Esophagus mucosa (tissue), 1 donor: Measurements from ENCODE around the gene ACTR3C. TPM values are rescaled to one million over a fixed set of nuclear protein-coding genes. Genes with fewer than 3 reads are reported as not detected.
A peak's percentile ranks its signal among the peaks of the same experiment; 100 is the strongest.

Source experiments
- ATAC-seq: fragments of 200-7000 bp; cut with Tn5 transposase; one replicate; pipeline ENCODE4 v1.9.1; 2020
- total RNA-seq: library from RNA; stranded (reverse); gene quantifications from one replicate; pipeline ENCODE4 v1.2.4, GENCODE V29; 2023
- donor health status: DM: yes; HTN: yes; CAD: no.

Gene ACTR3C
- total RNA-seq, 1 donor from 2014 or later, result 6.1 TPM

DNA sequence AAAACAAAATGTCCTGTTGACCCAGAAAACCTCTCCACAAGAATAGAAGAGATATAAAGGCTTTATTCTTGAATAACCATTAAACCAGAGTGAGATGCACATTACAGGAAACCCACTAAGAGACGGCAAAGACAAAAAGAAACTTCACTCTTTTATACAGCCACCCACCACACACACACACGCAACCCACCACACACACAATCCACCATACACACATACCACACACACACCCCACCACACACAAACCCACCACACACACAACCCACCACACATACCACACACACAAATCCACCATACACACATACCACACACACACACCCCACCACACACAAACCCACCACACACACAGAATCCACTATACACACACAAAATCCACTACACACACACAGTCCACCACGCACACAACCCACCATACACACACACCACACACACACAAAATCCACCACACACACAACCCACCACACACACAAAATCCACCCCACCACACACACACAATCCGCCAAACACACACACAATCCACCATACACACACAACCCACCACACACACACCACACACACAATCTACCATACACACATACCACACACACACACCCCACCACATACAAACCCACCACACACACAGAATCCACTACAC lies 35.8 kb upstream of the ACTR3C start:
- ATAC-seq, result no peak

DNA sequence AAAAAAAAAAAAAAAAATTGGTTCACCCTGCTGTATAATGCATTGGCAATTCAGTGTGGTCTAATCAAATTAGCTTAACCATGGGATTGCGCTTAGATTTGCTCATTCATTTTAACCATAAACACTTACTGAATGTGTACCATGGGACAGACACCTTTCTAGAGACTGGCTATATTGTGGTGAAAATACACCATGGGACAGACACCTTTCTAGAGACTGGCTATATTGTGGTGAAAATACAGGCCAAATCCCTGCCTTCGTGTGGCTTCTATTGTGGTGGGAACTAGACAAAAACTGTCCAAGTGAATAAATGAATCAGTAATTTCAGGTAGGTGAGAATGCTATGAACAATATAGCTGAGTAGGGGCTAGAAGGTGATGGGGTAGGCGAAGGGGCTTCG lies 35.1 kb upstream of the ACTR3C start:
- ATAC-seq, result no peak

DNA sequence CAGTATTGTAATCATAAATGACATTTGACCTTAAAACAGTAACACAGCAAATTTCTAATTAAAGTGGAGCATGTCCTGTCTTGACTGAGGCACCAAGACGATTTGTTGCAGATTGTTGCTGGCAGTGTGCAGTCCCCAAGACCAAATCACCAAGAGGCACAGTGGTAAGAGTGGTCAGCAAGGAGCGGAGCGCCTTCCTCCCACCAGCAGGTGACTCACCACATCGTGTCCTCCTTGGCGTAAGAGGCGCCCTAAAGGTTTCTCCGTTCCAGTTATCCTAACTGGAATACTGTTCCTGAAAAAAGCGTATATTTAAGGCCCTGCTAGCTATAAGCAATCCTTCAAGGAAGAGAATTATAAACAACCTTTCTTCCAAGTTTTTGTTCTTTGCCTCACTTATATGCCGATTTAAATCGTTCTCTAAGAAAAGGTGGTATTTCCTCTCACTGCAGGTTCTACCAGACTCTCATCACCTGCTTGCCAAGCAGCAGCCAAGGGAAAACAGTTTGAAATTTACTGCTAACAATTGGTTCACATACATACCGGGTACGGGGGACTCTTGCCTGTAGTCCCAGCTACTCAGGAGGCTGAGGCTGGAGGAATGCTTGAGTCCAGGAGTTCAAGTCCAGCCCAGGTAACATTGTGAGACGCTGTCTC lies 34.6 kb upstream of the ACTR3C start:
- ATAC-seq, result no peak

DNA sequence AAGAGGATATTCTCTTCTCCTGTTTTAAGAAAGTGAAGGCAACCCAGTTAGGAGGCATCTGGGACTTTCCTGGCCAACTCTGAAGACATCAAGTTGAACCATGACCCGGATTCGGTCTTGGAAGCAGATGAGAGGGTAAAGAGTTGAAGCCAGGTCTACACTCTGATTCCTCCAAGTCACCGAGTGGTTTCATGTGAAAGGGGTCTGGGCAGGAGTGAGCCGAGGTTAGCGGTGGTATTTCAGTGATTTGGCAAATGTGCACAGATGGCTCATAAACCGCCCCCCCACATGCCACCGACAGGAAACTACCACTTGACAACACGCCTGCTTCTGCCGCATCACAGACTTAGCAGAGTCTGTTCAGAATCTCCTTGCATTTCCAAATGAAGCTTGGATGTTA lies 33.9 kb upstream of the ACTR3C start:
- no peak for ATAC-seq

DNA sequence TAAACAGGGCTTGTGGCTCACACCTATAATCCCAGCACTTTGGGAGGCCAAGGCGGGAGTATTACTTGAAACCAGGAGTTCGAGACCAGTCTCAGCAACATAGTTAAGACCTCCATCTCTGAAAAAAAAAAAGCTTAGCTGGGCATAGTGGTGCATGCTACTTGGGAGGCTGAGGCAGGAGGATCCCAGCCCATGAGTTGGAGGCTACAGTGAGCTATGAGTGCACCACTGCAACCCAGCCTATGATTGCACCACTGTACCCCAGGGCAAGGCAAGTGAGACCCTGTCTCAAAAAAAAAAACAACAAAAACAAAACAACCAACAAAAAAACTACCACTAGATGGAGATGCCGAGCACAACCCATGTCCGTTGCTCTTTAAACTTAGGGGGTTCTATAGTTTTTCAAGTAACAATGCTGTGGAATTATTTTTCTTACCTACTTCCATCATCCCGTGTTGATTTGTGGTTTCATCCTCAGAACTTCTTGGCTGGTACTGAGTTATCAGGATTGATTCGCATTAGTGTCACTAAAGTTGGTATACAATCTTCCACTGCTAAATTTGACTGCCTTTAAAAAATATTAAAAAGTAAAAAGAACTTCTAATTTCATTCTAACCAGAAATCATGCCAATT lies 33.0 kb upstream of the ACTR3C start:
- no peak for ATAC-seq

DNA sequence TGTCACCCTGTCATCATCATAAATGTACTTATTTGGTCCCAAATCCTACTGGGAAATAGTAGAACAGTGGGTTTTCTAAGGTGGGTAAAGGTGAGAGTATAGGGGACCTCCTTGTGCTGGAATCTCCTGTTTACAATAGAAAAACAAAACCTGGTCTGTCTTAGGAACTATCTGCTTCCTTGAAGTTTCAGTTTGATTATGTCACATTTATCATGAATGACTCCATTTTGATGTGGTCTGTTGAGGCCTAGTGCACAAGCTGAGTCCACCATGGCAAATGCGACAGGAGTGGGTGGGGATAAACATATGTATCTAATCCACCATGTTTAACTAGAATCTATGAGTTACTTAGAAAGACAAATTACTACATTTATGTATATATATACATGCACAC lies 32.3 kb upstream of the ACTR3C start:
- ATAC-seq, result no peak

DNA sequence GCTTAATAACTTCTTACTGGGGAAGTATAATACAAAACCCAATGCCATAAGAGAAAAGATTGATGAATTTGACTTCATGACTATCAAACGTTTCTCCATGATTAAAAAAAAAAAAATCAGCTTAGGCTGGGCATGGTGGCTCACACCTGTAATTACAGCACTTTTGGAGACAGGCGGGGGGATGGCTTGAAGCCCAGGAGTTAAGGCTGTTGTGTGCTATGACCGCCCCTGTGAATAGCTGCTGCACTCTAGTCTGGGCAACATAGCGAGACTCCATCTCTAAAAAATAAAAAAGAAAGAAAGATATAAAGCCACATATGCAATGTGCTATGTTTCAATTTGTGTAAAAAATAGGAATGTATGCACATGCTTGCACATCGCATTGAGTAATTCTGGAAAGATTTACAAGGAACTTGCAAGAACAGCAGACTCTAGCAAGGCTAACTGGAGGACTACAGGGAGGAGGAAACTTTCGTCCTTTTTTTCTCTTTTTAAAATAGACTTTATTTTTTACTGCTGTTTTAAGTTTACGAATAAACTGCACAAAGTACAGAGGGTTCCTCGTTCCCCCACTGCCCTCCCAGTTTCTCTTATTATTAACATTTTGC lies 28.3 kb upstream of the ACTR3C start:
- no peak for ATAC-seq

DNA sequence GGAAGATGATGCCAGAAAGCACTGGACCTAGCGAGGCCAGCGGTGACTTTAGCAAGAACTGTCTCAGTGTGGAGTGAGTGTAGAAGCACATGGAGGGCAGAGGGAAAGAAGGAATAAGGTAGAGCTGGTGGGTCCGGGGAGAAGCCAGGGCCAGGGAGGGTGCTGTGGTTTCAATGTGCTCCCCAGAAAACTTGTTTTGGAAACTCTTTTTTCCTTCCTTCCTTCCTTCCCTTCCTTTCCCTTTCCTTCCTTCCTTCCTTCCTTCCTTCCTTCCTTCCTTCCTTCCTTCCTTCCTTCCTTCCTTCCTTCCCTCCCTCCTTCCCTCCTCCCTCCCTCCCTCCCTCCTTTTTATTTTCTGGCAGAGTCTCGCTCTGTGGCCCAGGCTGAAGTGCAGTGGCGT lies 23.6 kb upstream of the ACTR3C start:
- ATAC-seq, result no peak

DNA sequence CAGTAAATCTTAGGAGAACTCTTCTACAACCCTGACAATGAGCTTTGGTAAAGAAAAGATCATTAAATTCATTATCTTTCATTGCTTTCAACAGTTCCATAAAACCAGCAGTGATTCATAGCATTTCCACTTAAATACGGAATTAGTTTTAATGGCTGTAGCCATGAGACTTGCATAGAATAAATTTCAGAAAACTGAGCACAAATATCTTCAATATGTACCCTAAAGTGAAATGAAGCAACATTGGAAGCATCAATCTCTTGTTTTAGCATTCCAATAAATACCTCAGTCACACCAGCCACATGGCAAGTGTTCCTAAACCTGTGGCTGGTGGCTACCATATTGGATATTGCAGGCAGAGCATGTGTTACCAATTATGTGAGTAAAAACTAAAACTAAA lies 21.7 kb upstream of the ACTR3C start:
- no peak for ATAC-seq

DNA sequence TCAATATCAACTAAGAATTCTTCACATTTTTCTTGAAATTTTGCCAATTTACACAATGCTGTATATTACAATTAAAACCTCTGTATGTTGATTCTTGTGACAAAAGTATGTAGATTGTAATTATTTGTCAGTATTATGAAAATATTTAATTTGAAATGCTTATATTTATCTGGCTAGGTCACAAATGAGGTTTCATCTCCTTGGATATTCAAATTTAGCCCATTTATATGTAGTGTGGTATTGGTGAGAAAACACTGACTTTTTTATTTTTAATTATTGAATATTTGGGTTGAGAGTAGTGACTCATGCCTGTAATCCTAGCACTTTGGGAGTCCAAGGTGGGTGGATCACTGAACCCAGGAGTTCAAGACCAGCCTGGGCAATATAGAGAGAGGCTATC lies 21.0 kb upstream of the ACTR3C start:
- no peak for ATAC-seq

DNA sequence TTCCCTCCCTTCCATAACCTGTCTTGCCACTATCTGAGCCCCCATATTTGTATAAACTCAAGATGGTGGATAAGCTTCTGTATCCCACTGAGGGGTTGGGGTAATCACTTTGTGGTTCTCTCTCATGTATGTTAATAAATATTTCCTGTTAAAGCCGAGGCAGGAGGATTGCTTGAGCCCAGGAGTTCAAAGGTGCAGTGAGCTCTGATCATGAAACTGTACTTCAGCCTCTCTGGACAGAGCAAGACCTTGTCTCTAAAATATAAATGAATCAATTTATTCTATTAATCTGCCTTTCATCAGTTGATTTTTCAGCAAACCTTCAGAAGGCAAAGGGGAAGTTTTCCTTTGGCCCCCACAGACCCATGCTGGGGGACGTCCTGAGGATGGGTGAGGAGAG lies 19.9 kb upstream of the ACTR3C start:
- no peak for ATAC-seq

DNA sequence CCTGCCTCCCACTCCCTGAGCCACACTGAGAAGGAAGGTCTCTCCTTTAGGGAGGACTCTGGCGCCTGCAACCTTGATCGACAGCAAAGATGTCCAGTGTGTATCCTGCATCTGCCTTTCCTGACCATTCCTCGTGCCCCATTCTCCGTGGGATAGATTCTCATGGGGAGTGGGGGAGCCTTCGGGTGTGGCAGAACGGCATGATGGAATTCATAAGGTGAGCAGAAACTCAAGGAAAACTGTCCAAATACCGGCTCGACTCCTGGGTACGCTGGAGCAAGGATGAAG lies 18.7 kb upstream of the ACTR3C start:
- ATAC-seq, result no peak

DNA sequence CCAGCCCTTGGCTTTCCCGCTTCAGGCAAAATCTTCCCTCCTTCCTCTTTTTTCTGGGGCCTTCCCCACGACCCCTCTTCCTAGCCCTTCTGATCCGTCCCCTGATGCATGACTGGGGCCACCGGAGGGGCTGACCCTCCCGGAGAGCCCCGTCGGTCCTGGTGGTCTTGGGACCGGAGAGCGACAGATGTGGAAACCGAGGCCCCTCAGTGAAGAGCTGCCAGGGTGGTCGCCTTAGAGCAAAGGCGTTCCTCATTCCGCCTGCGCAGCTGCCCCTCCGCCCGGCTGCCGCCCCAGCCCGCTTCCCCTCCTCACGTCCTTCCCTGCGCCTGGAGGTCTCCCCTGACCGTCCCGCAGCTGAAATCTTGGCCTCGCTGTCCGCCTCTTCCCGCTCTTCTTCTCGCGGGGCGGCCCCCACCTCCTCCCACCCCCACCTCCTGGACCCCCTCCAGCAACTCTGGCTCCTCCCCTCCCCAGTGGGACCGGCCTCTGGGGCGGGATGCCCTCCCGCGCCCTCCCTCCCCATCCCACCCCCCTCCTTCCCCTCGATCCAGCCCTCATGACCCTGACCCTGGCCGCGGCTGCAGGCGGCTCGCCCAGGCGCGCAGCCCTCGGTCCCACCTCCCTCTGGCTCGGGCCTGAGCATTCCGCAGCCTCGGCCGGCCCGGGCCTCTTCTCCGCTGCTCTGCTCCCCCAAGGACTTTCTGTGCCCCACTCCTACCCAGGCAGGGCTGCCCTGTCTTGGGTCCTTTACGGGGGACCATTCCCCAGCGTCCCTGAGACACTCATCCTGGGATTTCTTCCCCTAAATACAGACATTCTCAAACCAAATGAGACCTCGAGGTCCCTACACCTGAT lies 18.1 kb upstream of the ACTR3C start, which contains the start of gene RARRES2:
Gene RARRES2, minus strand, starts transcription at position 367 of the 858 bp plus-strand sequence. CDS start 1,020 bp downstream, outside the sequence.
- ATAC-seq, result no peak

DNA sequence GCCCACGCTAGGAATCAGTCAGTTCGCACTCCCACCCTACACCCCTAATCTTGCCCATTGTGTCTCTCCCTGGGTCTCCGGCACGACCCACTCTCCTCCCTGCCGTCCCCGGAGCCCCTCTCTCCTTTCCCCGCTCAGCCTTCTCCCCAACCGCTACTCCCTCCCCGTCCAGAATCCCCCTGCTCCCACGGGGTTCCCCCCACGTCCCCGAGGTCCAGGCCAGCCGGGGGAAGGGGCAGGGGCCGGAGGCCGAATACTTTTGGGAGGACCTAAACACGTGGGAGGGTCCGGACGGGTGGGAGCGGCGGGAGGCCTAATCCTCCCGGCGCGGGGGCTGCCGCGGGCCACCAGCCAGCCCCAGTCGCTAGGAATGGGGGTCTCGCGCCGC lies 17.5 kb upstream of the ACTR3C start:
- ATAC-seq, result no peak

DNA sequence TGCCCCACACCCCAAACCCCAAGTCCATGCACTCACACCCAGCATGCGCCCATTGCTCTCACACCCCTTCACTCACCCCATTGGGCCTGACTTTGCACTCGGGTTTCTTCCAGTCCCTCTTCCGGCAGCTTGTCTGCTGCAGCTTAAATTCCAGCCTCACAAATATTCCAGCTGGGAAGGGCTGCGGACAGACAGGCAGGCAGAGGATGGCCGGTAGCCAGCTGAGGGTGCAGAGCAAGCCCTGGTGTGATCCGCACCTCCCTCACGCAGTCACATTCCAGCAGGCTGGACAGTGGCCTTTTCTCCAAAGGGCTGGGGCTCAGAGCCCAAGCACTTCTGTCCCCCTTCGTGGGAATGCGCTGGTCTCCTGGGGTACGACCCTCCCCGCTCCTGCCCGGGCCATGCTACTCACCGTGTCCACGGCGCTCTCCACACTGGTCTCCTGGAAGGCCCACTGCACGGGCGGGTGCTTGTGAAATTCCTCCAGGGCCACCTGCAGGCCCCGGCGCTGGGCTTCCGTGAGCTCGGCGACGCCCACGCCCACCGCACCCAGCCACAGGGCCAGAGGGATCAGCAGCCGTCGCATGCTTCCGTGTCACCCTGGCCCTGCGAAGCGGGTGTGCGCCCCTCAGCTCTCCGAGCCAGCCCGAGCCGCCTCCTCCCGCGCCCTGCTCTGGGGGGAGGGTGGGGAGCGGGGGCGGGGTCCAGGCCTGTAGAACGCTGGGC lies 16.8 kb upstream of the ACTR3C start:
- ATAC-seq, result peak; percentile 49

DNA sequence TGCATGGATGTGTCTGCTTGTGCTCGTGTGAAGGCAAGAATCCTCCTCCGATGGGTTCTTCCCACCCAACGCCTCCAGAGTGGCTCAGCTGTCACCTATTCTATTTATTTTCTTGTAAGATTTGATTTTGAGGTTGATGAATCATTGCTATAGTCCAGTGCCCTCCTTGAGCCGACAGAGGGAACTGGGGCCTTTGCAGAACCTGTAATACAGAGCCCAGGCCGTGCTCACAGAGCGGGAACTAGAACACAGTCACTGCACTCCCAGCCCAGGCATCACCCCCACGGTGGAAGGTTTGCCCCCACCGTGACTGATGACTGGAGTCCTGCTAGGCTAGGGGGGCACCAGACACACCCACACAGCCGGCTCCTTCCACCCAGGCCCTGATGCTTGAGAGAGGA lies 16.1 kb upstream of the ACTR3C start:
- ATAC-seq, result no peak

DNA sequence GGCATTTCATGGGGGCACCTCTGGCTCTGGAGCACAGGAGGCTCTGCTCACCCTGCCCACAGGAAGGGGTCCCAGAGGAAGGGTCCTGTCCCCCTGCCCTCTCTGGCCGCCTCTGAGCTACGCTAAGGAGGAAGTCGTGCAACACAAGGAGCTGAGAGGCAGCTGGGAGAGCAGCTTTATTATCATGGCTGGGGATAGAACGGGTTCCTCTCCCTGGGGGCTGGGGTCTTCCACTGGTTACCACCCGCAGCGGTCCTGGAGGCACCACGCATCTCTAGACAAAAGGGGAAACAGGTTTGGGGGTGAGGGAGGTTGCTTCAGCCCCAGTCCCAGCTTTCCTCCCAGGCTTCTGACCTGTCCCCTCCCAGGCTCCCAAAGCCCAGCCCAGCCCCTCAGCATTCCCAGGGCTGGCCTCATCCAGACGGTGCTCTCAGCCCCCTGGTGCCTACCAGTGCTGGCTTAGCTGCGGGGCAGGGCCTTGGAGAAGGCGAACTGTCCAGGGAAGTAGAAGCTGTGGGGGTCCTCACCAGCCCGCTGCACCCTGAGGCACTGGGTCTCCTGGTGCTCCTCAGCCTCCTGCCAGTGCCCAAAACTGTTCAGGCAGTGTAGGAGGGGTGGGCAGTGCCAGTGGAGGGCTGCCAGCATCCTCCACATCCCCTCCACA lies 15.0 kb upstream of the ACTR3C start:
- ATAC-seq, result no peak

DNA sequence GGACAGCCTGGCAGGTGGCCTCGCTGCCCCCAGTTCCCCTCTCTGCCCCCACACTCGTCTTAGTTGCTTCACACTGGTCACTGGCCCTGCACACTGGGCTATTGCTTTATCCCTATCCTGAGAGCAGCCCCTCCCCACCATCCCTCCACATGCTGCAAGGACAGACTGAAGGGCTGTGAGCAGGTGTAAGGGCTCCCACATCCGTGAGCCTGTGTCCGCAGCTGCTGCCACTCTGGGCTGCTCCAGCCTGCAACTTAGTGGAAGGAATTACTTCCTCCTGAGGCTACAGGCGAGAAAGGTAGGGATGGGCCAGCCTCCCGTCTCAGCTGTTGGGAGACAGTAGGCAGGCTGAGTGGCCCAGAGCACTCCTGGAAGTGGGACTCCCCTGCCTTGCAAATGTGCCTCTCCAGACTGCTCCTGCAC lies 14.3 kb upstream of the ACTR3C start:
- ATAC-seq, result no peak

DNA sequence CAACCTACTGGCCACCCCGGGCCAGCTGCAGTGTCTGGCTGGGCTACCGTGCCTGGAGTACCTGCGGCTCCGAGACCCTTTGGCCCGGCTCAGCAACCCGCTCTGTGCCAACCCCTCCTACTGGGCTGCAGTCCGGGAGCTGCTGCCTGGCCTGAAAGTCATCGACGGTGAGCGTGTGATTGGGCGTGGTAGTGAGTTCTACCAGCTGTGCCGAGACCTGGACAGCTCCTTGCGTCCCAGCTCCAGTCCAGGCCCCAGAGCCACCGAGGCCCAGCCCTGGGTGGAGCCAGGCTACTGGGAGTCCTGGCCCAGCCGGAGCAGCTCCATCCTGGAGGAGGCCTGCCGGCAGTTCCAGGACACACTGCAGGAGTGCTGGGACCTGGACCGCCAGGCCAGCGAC lies 13.8 kb upstream of the ACTR3C start:
- no peak for ATAC-seq

DNA sequence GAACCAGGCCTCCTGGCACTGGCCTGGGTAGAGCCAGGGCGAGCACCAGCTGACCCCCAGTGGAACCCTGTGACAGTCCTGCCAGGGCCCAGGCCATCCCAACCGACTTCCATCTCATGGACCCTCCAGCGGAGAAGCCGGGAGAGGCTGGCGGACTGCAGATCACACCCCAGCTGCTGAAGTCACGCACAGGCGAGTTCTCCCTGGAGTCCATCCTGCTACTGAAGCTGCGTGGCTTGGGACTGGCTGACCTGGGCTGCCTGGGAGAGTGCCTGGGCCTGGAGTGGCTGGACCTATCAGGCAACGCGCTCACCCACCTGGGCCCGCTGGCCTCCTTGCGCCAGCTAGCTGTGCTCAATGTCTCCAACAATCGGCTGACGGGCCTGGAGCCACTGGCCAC lies 13.4 kb upstream of the ACTR3C start:
- no peak for ATAC-seq

DNA sequence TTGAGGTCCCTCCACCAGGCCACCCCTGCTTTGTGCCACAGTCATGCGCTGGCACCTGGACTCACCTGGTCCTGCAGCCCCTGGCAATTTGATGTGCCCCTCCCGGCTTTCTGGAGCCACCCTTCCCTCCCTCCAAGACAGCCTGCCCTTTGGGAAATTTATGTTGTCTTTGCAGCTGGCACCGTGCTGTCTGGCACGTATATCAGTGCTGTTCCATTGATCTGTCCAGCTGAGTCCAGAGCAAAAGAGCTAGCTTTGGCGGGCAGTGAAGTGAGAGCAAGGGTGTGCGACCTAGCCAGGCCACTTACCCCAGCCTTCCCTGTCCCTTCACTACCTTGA lies 12.4 kb upstream of the ACTR3C start:
- ATAC-seq, result no peak
